ENCODE results near the gene FOXJ3. TPM values are rescaled to one million over a fixed set of nuclear protein-coding genes. Genes with fewer than 3 reads are reported as not detected.
A peak's percentile ranks its signal among the peaks of the same experiment; 100 is the strongest.

Gene FOXJ3
- total RNA-seq, 4 donors from 2014 or later, result 31.2 to 88.4 (median 81.5) TPM

DNA sequence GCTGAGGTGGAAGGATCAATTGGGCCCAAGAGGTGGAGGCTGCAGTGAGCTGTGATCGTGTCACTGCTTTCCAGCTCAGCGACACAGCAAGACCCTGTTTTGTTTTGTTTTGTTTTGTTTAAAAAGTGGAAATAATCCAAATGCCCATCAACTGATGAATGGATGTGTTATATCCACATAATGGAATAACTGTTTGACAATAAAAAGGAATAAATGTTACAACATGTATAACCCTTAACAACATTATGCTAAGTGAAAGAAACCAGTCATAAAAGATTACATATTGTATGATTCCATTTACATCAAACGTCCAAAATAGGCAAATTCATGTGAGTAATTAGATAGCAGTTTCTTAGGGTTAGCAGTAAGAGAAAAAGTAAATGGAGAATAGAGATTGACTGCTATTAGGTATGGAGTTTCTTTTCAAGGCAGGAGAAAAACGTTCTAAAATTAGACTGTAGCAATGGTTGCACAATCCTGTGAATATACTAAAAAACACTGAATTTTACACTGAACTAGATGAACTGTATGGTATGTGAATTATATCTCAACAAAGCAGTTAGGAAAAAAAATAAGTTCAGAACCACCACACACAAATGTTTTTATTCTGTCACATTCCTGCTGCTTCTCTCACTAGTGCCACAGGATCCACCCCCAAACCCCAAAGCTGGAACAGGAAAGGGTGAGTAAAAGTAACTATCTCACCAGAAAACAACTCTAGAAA is 15.7 kb downstream of the FOXJ3 start:
- Histone ChIP-seq H3K4me1 (peaks cover 5 to 7% of the 10 kb centered on the region in 2 donors), H3K27ac (peak overlapping the region in 1 of 2 donors; percentile 53), H3K4me3 (no peak overlapping the region), H3K36me3 (no peaks in the 10 kb centered on the region), H3K27me3 (no peaks in the 10 kb centered on the region), H3K9me3 (no peaks in the 10 kb centered on the region)
- DNase-seq, result no peak
- intact Hi-C loops (cut with DNase I; ENCODE audit: low total_unique reads), result no loop called here
- TF ChIP-seq CTCF (IDR thresholded peaks at IDR 0.05), result no peak
- TF ChIP-seq POLR2A (IDR thresholded peaks at IDR 0.05), result no peak

GRCh38 chr1:42318601-42319000 is 16.4 kb downstream of the FOXJ3 start:
- Histone ChIP-seq H3K27me3 (no peaks in the 10 kb centered on the region), H3K36me3 (no peaks in the 10 kb centered on the region), H3K4me1 (peaks cover 5 to 7% of the 10 kb centered on the region in 2 donors), H3K27ac (no peak overlapping the region), H3K9me3 (no peaks in the 10 kb centered on the region), H3K4me3 (no peak overlapping the region)
- TF ChIP-seq POLR2A (IDR thresholded peaks at IDR 0.05), result no peak
- no peak for TF ChIP-seq CTCF (IDR thresholded peaks at IDR 0.05)
- no peak for DNase-seq
- intact Hi-C loops (cut with DNase I; ENCODE audit: low total_unique reads), result no loop called here

DNA sequence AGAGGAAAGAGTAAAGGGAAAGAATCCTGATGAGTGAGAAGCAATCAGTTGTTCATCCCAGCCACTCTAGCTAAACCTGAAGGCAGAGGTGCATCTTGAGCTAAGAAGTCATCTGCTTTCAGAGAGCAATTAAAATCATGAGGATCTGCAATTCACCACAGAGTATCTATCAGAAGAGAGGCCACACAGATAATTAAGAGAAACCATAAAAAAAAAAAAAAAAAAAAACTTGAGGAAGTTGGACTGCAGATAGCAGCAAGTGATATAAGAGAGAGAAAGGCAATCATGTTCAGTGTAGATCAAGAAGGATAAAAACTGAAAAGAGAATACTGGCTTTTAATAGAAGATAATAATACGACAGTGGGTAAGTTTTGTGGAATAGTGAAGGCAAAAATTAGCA is 17.7 kb downstream of the FOXJ3 start:
- TF ChIP-seq CTCF (IDR thresholded peaks at IDR 0.05) (no peak), POLR2A (IDR thresholded peaks at IDR 0.05) (no peak)
- Histone ChIP-seq H3K27ac (no peak overlapping the region), H3K4me3 (no peak overlapping the region), H3K9me3 (no peaks in the 10 kb centered on the region), H3K27me3 (no peaks in the 10 kb centered on the region), H3K36me3 (no peaks in the 10 kb centered on the region), H3K4me1 (peaks cover 5 to 7% of the 10 kb centered on the region in 2 donors)
- intact Hi-C loops (cut with DNase I; ENCODE audit: low total_unique reads), result no loop called here
- no peak for DNase-seq

DNA sequence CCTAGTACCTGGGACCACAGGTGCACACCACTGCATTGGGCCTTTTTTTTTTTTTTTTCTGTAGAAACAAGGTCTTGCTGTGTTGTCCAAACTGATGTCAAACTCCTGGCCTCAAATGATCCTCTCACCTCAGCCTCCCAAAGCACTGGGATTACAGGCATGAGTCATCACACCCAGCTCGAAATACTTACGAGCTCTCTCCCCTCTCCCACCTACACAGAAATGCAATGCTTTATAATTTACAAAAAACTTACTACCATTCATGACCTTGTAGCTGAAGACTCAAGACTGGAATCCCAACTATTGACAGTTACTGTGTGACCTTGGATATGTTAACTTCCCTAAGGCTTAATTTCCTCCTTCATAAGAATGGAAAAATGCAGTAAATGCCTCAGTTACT is 18.7 kb downstream of the FOXJ3 start:
- peaks cover 5 to 7% of the 10 kb centered on the region in 2 donors for H3K4me1 ChIP-seq
- intact Hi-C loops (cut with DNase I; ENCODE audit: low total_unique reads), result no loop called here
- TF ChIP-seq CTCF (IDR thresholded peaks at IDR 0.05) (no peak), POLR2A (IDR thresholded peaks at IDR 0.05) (no peak)
- H3K27me3 ChIP-seq, result no peaks in the 10 kb centered on the region
- no peaks in the 10 kb centered on the region for H3K9me3 ChIP-seq
- no peaks in the 10 kb centered on the region for H3K36me3 ChIP-seq
- H3K27ac ChIP-seq, result no peak overlapping the region
- no peak for DNase-seq
- no peak overlapping the region for H3K4me3 ChIP-seq

DNA sequence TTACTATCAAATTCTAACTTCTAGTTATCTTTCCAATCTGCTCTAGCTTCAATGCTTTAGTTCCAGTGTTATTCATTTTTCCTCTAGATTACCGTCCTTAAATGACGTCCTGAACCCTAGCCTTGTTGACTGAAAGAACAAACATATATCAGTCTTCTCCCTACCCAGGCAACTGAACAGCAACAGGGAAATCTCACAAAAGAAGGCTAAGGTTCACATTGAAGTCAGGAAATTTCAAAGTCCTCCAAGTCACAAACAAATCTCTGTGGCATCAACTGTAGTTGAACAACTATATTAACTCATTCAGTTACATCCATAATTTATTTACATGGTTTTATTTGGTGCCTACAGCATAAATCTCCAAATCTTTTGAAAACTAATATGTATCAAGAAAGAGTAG is 19.5 kb downstream of the FOXJ3 start:
- H3K4me1 ChIP-seq, result peaks cover 5 to 7% of the 10 kb centered on the region in 2 donors
- no peak for DNase-seq

More for the DNA sequence above, 19.5 kb downstream of the FOXJ3 start:
- no peaks in the 10 kb centered on the region for H3K36me3 ChIP-seq
- H3K27me3 ChIP-seq, result no peaks in the 10 kb centered on the region
- intact Hi-C loops (cut with DNase I; ENCODE audit: low total_unique reads), result no loop called here
- H3K4me3 ChIP-seq, result no peak overlapping the region
- H3K27ac ChIP-seq, result no peak overlapping the region
- TF ChIP-seq CTCF (IDR thresholded peaks at IDR 0.05), result no peak
- TF ChIP-seq POLR2A (IDR thresholded peaks at IDR 0.05), result no peak
- H3K9me3 ChIP-seq, result no peaks in the 10 kb centered on the region

Data from uterus (tissue), 4 donors.